GM21576 (cell line): ENCODE data around the gene ERICH2.
A peak's percentile ranks its signal among the peaks of the same experiment; 100 is the strongest.

Experiments
- ATAC-seq: cut with Tn5 transposase; IDR thresholded peaks from one replicate; pipeline ENCODE4 v1.9.1; 2021; ENCODE audit warnings: mild to moderate bottlenecking, moderate library complexity; ENCODE audit not compliant: unreplicated experiment

ERICH2 gene

GRCh38 chr2:170761572-170761971 lies 8.6 kb upstream of the ERICH2 start:
- no peak for ATAC-seq

DNA sequence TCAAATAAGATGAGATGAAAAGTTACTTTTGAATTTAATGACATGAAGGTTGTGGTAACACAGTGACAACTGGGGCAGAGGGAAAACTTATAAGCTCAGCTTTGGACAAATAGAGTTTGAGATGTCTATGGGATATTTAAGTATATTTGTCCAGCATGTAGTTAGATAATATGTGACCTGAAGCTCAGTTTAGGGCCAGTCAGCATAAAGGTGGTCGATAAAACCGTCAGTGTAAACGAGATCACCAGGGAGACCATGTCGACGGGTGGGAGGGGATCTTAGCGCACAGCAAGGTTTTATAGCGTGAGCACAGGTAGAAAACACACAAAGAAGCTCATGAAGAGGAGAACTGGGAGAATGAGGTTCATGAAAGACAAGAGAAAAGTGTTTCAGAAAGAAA lies 7.4 kb upstream of the ERICH2 start:
- ATAC-seq = no peak

DNA sequence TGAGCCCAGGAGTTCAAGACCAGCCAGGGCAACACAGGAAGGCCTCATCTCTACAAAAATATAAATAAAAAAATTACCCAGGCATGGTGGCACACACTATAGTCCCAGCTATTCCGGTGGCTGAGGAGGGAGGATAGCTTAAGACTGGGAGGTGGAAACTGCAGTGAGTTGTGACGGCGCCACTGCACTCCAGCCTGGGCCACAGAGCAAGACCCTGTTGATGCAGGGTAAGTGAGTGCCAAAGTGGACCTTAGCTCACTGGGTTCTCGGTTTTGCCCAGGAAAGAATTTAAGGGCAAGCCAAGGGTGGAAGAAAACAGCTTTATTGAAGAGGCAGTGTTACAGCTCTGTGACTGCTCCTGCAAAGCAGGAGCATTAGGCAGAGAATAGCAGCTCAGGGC lies 6.9 kb upstream of the ERICH2 start:
- ATAC-seq = no peak

DNA sequence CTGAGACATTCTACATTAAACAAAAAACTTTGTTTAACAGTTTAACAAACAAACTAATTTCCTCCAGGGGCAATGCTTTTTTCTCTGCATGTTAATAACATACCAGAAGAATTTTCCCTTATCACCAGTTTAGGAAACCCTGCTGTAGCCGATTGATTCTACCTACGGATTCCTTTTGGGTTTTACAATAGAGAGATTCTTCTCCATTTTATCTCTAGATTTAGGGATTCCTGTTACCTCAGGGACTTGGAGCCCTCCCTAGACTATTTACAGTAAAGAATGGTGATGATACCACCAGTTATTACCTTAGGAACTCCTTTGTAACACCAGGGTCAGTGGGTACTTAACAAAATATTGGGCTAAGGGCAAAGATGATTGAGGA lies 5.3 kb upstream of the ERICH2 start:
- ATAC-seq = no peak

DNA sequence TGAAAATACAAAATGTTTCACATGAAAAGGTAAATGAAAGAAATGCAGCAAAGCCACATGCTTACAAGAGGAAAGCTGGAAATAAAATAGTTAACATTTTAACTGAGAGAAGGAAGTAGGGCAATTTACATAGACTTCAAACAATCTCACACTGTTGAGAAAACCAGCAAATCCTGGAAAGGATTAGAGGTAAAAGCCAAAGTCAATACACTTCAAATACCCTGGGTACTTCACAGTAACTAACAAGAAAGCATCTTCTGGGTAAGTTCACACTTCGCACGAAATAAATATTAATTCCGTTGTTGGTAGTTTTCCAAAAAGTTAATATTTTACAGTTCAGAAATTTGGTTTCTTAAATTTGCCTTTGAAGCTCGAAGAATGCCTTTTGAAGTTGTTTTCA lies 3.5 kb upstream of the ERICH2 start:
- no peak for ATAC-seq

GRCh38 chr2:170770606-170771420 lies 635 bp downstream of the ERICH2 start:
- peak; percentile 80 for ATAC-seq

DNA sequence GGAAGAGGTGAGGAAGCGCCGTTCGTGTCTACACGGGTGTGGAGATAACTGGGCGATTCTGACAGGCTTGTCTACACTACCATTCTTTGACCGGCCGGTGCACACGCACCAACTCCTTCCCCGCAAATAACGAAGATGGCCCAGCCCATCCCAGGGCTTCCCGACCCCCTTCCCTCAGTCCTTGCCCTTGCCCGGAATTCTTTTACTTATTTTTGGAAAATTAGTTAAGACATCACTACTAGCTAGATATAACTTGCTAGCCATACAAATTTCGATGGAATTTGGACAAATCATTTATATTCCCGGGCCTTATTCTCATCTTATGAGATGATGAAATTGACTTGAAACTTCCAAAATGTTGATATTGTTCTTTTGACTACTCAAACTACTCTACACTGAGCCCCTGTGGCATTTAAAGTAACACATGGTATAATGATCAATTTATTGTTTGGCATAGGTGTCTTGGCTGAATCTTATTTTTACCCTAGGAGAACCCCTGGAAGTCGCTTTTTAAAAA lies 1.3 kb downstream of the ERICH2 start:
- ATAC-seq = no peak

DNA sequence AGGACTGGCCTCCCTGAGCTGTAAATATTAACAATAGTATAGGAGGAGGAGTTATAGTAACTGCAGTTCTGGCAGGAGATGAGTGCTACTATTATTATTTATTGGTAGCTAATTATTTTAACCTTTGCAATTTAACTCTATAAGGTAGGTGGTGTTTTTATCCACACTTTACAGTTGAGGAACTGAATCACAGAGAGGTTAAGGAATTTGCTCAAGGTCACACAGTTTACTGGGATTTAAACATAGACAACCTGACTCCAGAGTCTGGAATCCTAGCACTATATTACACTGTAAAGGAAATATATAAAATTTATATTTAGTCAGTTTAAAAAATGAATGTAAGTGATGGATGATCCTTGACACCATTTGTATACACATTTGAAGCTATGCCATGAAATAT lies 2.1 kb downstream of the ERICH2 start:
- no peak for ATAC-seq

DNA sequence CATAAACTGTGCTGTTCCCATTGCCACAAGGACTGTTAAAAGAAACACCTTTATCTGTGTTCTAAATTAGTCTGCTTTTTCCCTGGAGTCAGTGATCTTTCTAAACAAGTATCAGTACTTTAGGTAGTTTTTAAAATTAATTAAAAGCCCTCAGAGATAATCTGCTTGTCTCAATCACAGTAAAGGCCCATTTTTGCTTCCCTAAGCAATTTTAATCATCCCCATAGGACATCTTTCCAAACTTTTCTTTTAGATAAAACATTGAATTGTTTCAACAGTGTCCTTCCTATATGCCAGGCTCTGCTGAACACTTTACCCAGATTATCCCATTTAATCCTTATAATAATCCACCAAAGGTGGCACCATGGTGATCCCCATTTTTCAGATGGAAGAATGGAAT lies 3.9 kb downstream of the ERICH2 start:
- no peak for ATAC-seq

DNA sequence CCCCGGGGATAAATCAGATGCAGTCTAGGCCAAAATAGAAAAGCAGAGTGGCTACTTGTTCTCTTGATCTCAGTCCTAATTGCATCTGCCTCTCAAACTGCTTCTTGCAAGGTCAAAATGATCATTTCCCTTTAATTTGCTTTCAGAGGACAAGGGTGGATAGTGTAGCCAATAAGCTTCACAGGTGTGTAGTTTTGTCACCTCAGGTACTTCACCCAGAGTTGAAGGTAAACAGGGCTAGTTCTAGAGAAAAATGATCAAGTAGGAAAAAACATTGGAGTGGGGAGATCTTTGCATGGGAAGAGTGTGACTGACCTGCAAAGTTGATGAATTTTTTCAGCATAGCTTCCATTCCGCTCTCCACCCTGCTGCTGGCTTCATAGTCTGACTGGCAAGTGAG lies 8.7 kb downstream of the ERICH2 start:
- ATAC-seq = no peak

DNA sequence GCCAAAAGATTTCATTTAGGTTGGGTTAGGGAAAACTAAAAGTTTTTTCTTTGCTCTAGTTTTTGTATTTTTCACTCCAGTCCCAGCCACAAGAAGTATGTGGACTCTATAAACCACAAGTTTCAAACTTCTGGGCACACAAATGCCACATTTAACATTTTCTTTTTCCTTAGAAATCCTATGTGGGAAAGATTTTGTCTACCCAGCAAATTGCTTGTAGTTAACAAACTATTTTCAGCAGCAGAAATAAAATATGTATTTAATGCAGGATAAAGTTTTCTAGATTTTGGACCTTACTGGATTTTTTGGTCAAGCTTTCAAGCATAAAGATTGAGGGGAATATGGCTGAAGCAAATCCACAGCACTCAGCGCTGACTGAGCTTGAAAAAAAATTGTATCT lies 9.1 kb downstream of the ERICH2 start:
- no peak for ATAC-seq

DNA sequence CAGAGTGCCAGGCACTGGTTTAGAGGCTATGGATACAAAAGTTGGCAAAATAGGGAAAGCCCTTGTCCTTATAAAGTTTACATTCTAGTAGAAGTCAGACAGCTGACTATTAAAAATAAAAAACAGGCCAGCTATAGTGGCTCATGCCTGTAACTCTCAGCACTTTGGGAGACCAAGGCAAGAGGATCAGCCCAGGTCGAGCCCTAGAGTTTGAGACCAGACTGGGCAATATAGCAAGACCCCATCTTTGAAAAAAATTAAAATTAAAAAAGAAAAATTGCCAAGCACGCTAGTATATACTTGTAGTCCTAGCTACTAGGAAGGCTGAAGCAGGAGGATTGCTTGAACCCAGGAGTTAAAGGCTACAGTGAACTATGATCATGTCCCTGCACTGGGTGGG lies 12.5 kb downstream of the ERICH2 start:
- ATAC-seq = no peak

DNA sequence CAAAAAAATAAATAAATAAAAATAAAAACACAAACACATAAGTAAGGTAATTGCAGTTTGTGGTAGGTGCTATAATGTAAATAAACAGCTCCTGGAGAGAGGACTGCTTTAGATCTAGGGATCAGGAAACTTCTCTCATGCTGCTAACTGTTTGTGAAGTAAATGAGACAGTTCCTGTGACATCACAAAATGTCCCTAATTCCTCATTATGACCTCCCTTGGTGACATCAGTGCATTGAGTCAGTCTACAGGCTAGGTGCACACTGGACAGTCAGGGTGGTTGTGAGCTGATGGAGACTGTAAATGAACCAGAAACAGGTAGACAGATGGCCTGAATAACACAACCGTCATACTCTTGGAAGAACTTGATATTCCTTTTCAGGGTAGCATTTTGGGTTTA lies 13.4 kb downstream of the ERICH2 start:
- no peak for ATAC-seq

- ATAC-seq = no peak
Measured at GRCh38 chr2:170798996-170799395, 28.8 kb downstream of the ERICH2 start.

DNA sequence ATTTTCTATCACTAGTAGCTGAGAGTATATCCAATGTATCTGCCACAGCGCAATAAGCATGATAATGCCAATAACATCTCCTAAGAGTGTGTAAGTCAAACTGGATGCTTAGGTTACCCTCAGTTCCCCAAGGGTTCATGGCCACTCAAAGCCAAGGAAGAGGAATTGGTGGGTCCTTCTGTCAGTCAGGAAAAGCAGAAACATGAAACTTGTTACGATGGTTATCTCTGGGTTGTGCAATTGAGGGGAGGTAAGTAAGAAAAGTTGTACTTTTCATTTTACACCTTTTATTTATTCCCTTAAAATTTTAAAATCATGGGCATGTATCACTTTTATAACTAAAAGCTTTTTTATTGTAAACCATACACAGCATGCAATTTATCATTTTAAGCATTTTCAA lies 36.4 kb downstream of the ERICH2 start:
- no peak for ATAC-seq

DNA sequence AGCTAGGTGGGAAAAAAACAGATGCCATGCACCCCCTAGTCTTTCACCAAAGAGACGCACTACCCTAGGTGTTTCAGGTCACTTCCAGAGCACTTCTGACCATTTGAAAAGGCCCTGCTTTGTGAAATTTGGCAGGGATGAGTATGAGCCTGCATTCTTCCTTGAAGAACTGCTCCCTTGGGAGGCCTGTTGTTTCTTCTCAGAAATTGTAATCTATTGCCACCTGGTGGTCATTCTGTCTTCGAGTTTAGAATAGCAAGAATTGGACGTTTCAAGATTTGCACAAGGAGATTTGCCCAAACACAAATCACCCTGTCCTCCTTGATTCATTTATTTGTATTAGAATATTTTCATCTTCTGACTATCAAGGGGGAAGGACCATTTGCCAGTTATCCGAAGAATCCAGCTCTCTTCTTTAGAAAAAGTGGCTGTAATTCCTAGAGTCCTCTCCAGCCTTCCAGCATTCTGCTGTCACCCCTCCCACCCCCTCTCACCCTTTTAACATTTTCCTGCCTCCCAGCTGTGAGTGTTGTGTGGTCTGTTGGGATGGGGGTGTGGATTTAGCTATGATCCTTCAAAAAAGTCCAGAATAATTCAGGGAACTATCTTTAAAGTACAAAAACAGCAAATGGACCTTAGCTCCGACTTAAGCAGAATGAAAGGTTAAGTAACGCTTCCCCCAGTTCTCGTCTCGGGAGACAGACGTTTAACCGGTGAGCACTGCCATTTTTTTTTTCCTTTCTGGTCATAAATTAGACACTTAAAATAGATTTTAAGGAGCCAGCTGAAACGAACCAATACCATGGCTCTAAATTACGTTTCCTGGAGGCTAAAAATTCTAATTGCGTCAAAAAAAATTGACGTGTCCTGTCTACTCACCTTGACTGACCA lies 42.8 kb downstream of the ERICH2 start:
- no peak for ATAC-seq

GRCh38 chr2:170813611-170814532 lies 43.7 kb downstream of the ERICH2 start:
- no peak for ATAC-seq

- ATAC-seq = no peak
Measured at GRCh38 chr2:170814533-170815230, 44.5 kb downstream of the ERICH2 start.

DNA sequence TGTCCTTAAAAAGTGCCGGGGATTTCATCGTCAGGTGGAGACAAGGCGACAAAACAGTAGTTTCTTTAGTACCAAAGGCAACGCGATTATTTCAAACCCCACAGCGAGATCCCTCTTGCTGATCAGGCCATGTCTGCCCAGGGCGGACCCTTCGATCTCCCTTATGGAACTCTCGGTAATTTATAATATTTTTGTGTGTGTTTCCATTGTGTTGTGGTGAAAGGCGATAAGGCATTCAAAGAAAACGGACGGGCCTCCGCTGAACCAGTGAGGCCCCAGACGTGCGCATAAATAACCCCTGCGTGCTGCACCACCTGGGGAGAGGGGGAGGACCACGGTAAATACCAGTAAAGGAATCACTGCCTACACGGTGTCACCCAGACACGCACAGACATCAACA lies 45.1 kb downstream of the ERICH2 start:
- ATAC-seq = no peak

GRCh38 chr2:170815746-170816503 lies 45.7 kb downstream of the ERICH2 start:
- peak; percentile 40 for ATAC-seq
